NCI-H526 treated with DMSO at 0.1 percent for 48 hours (cell line): ENCODE data around the gene CCT6B.

Experiments used
- DNase-seq: peaks from one replicate; lab custom pipeline; 2025; lab: John Stamatoyannopoulos, UW

The CCT6B gene

DNA sequence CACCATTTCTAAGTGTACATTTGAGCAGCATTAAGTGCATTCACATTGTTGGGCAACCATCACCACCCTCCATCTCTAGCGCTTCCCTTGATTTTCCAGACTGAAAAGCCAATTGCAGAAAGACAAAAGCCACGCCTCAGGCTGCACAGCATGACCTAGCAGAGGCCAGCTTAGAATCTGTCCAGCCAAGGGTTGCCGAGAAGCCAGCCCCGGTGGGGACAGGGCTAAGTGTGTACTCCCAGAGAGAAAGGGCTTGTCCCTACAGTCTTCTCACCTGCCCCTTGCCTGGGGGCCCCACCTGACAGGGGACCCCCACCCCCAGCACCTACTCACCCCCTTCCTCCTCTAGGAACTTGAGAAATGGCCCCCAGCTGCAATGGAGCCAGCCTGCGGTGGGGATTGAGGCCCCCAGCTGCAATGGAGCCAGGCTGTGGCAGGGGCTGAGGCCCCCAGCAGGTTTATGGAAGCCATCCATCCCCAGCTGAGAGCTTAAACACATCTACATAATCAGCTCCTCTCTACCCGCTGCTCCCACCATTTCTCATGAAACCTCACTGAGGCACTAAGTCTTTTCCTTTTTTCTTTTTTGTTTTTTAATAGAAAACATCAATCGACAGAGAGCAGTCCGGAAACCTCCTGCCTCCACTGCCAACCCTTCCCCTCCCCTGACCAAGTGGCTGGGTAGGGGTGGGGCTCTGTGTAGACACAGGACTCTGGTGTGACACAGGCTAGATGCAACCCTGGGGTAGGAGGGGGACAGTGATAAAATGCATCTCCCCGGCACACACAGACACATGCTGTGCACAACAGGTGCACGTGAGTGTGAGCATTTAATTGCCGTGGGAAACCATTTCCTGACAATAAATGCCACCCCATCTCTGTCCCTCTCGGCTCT, 77.9 kb downstream of the CCT6B start:
- DNase-seq = no peak

DNA sequence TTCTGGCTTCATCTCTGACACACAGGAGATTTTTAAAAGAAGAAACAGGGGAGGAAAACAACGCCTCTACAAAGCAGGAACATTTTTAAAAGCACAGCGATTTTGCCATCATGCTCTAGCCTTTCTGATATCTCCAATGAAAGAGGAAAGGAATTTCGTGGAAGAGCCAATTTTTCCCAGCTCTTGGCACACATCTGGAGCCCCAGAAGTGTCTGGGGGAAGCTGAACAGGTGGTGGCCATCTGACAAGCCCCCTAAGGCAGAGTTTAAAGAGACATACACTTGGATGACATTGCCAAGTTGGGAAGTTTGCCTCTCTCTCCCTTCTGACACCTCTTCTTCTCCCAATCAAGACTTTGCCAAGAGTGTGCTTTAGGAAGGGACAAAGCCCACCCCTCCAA, 82.1 kb downstream of the CCT6B start:
- no peak for DNase-seq
